Sigmoid colon (tissue), 4 donors: ENCODE measurements around the gene UFD1.

Experiments
- EP300 ChIP-seq, 4 donors: sonication (generic); formaldehyde crosslinking; IDR thresholded peaks; one replicate each; pipeline ENCODE4 v1.6.1; 2017; ENCODE audit warnings: antibody characterized with exemption in 4 of 4
- POLR2A ChIP-seq, 2 donors: fragments of 450-650 bp; IDR thresholded peaks; one replicate each; pipeline ENCODE4 v1.6.1; 2016; ENCODE audit warnings: antibody characterized with exemption in 2 of 2, mild to moderate bottlenecking in 2 of 2, moderate library complexity in 2 of 2
- POLR2AphosphoS5 ChIP-seq, 4 donors: sonication (generic); formaldehyde crosslinking; IDR thresholded peaks; one replicate each; pipeline ENCODE4 v1.6.1; 2017; ENCODE audit warnings: antibody characterized with exemption in 4 of 4
- TF ChIP-seq, protein P1 (sequence below), 4 experiments: fragments of 450-650 bp in 3 of 4; fragments of 200-600 bp in 1 of 4; IDR thresholded peaks; one replicate each; pipeline ENCODE4 v1.5.1; 2016 to 2019; ENCODE audit warnings: antibody characterized with exemption in 4 of 4, mild to moderate bottlenecking in 3 of 4, moderate library complexity in 2 of 4

DNA sequence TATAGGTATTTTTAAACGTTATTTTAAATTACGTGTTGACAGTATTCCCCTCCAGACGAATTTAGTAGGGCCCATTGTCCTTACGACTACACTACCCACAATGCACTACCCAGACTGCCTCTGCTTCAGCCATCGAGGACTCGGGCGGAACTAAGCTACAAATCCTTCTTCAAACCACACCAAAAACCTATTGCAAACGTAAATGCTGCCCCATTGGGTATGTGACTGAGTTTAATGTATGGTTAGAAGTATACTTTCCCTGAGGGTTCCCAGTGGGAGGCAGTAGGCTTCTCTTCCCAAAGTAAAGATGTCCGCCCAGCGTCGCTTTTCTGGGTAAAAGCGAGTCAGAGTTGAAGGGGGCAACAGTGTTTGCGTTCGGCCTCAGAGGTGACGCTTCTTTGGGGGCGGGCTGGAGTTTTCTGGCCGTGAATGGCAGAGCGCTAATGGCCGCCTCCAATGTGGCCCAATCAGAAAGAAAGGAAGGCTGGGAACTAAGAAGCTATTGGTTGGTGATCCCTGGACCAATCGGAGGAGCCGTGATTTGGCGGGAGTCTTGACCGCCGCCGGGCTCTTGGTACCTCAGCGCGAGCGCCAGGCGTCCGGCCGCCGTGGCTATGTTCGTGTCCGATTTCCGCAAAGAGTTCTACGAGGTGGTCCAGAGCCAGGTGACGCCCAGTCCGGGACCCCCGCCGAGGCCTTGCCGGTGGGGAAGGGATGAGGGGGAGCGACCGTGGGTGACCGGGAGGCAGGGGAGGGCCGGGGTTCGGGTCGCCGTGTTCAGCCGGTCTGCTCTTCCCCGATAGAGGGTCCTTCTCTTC lies 571 bp upstream of the UFD1 start, which contains the start of gene CDC45:
- TF ChIP-seq POLR2A (IDR thresholded peaks at IDR 0.05): no peak
- TF ChIP-seq, protein P1, sequence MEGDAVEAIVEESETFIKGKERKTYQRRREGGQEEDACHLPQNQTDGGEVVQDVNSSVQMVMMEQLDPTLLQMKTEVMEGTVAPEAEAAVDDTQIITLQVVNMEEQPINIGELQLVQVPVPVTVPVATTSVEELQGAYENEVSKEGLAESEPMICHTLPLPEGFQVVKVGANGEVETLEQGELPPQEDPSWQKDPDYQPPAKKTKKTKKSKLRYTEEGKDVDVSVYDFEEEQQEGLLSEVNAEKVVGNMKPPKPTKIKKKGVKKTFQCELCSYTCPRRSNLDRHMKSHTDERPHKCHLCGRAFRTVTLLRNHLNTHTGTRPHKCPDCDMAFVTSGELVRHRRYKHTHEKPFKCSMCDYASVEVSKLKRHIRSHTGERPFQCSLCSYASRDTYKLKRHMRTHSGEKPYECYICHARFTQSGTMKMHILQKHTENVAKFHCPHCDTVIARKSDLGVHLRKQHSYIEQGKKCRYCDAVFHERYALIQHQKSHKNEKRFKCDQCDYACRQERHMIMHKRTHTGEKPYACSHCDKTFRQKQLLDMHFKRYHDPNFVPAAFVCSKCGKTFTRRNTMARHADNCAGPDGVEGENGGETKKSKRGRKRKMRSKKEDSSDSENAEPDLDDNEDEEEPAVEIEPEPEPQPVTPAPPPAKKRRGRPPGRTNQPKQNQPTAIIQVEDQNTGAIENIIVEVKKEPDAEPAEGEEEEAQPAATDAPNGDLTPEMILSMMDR (IDR thresholded peaks at IDR 0.05): no peak
- TF ChIP-seq POLR2AphosphoS5 (IDR thresholded peaks at IDR 0.05): peak in 1 of 4 donors; percentile 20
- no peak for TF ChIP-seq EP300 (IDR thresholded peaks at IDR 0.05)
